Gastrocnemius medialis (tissue), 4 donors: Measurements from ENCODE around the gene PPP1R2. TPM values are rescaled to one million over a fixed set of nuclear protein-coding genes. Genes with fewer than 3 reads are reported as not detected.
"Not testable (repeated sequence)": the region's sequence is repeated elsewhere in the genome, so short reads cannot be mapped to it uniquely, and the experiment has no call there.

Source experiments
- ATAC-seq, 2 donors: fragments of 150-250 bp; one replicate each; pipeline ENCODE4 v1.9.1; 2016
- DNase-seq, 2 donors: peaks; one replicate each; pipeline ENCODE4 v3.0.0-alpha.2; 2019
- H3K27ac ChIP-seq, 4 donors: fragments of 200-600 bp; sonication (generic); 1 replicate in 1 of 4; 2 replicates in 3 of 4; pipeline ENCODE4 v1.5.1; 2016 to 2018; ENCODE audit warnings: mild to moderate bottlenecking in 2 of 4, moderate library complexity in 1 of 4
- H3K27me3 ChIP-seq, 3 donors: fragments of 200-600 bp; sonication (generic) in 2 of 3; 1 replicate in 1 of 3; 2 replicates in 2 of 3; pipeline versions ENCODE4 v1.5.1 to v1.6.0; 2016 to 2019; ENCODE audit warnings: mild to moderate bottlenecking in 1 of 3, moderate library complexity in 1 of 3
- H3K36me3 ChIP-seq, 2 donors: fragments of 200-600 bp; sonication (generic) in 1 of 2; one replicate each; pipeline ENCODE4 v1.5.1; 2017 to 2018
- H3K4me1 ChIP-seq, 2 donors: fragments of 200-600 bp; sonication (generic) in 1 of 2; one replicate each; pipeline ENCODE4 v1.5.1; 2016 to 2017; ENCODE audit warnings: mild to moderate bottlenecking in 2 of 2
- H3K4me3 ChIP-seq, 4 donors: fragments of 200-600 bp; sonication (generic) in 3 of 4; 1 replicate in 1 of 4; 2 replicates in 3 of 4; pipeline ENCODE4 v1.5.1; 2016 to 2019; ENCODE audit warnings: mild to moderate bottlenecking in 2 of 4
- H3K9me3 ChIP-seq, 3 donors: fragments of 200-600 bp; sonication (generic) in 2 of 3; 1 replicate in 1 of 3; 2 replicates in 2 of 3; pipeline ENCODE4 v1.5.1; 2016 to 2019
- CTCF ChIP-seq, 5 experiments: fragments of 450-650 bp in 3 of 5; fragments of 200-600 bp in 2 of 5; sonication (generic) in 2 of 5; IDR thresholded peaks in 4 of 5; conservative IDR thresholded peaks in 1 of 5; 1 replicate in 4 of 5; 2 replicates in 1 of 5; pipeline ENCODE4 v1.5.1; 2016 to 2019; ENCODE audit warnings: antibody characterized with exemption in 5 of 5, mild to moderate bottlenecking in 3 of 5, moderate library complexity in 3 of 5
- POLR2A ChIP-seq, 2 donors: fragments of 450-650 bp; IDR thresholded peaks; one replicate each; pipeline ENCODE4 v1.6.1; 2017; ENCODE audit warnings: antibody characterized with exemption in 2 of 2, mild to moderate bottlenecking in 2 of 2, moderate library complexity in 2 of 2
- in situ Hi-C, 4 donors: fragments of 200-750 bp; cut with MboI; loops; one replicate each; pipeline versions ENCODE4 v1.15.0 to v1.8.0; 2017; ENCODE audit warnings: low sequenced_read_pairs in 4 of 4
- intact Hi-C: fragments of 100-400 bp; cut with DNase I; formaldehyde crosslinking; loops from one replicate; pipeline ENCODE4 v1.15.1; 2023; ENCODE audit warnings: low total_unique reads
- total RNA-seq, 4 donors: library from RNA; depleted of rRNA; stranded (reverse); fragments of >200 nt; gene quantifications; one replicate each; pipeline versions ENCODE4 v1.1.0 to v1.2.3, GENCODE V29; 2016

The PPP1R2 gene
- total RNA-seq, result 100 to 1,000 TPM in 3 of 4 donors, 10 to 100 TPM in 1; 80.6 to 133 (median 108) TPM

DNA sequence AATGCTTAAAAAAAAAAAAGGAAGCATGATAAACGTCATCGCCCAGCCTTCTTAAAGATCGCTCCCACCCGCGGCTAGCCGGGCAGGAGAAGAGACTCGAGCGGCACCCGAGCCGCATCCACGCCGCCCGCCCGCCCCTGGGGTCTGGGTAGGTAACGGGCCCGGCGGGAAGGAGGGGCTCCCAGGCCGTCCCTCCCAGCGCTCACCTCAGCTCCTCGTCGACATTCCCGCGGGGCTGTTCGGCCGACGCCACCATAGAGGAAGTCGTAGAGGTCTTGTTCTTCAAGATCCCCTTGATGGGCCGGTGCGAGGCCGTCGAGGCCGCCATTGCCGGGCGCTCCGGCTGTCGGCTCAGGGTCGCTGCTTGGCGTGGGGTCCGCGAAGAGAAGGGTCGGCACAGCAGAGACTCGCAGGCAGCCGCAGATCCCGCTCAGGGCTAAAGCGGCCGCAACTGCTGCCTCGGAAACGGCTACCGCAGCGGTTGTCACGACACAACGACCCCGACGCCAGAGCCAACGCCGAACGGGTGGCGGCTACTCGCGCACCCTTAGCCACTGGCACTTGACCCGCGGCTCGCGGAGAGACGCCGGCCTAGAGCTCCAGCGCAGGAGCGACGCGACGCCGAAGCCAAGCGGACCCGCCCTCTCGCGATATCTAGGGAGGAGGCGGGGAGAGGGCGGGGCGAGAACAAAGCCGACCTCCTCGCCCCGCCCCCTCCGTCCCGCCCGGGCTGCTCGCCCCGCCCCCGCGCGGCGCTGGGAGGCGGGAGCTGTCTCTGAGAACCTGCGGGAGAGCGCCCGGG lies at the start of gene PPP1R2:
PPP1R2 (minus strand) TSS at position 628 of the 802 bp plus-strand sequence; CDS start at position 328, 300 bp downstream.
- Histone ChIP-seq H3K27me3 (no peaks in the 10 kb centered on the region), H3K4me3 (peak within 1 kb of the TSS; percentile 85 to 99 (median 91)), H3K36me3 (no peaks in the 10 kb centered on the region), H3K27ac (peak within 1 kb of the TSS; percentile 95 to 99 (median 98)), H3K4me1 (peaks cover 44 to 61% of the 10 kb centered on the region in 2 donors), H3K9me3 (no peaks in the 10 kb centered on the region)
- DNase-seq, result peak; percentile 88 to 92
- intact Hi-C loops (loop anchor here (1.0 to 5.0 kb wide), 2 partner anchors 15 to 309 kb away; no protein-coding TSS in a partner anchor), in situ Hi-C loops (loop anchor here in 2 of 4 donors (25.0 kb wide), 1 partner anchor 856 kb away; the partner anchor contains the start of gene FAM43A (in 2 of the 2))
- peak; percentile 78 to 80 for ATAC-seq
- TF ChIP-seq CTCF (IDR thresholded peaks at IDR 0.05 in 4 of 5, conservative IDR thresholded peaks at IDR 0.05 in 1 of 5) (no peak), POLR2A (IDR thresholded peaks at IDR 0.05) (peak; percentile 98 to 99)

- in situ Hi-C loops, result loop anchor here in 1 of 4 donors (25.0 kb wide), 1 partner anchor 245 kb away; no protein-coding TSS in a partner anchor
- no peak overlapping the region for H3K4me3 ChIP-seq
- H3K27me3 ChIP-seq, result no peaks in the 10 kb centered on the region
- TF ChIP-seq CTCF (IDR thresholded peaks at IDR 0.05 in 4 of 5, conservative IDR thresholded peaks at IDR 0.05 in 1 of 5), result no peak
- TF ChIP-seq POLR2A (IDR thresholded peaks at IDR 0.05), result no peak
- no peaks in the 10 kb centered on the region for H3K36me3 ChIP-seq
- peaks cover 15 to 16% of the 10 kb centered on the region in 2 donors for H3K4me1 ChIP-seq
- DNase-seq, result peak in 1 of 2 donors; percentile 58
- no peaks in the 10 kb centered on the region for H3K9me3 ChIP-seq
- ATAC-seq, result peak; percentile 39 to 43
- intact Hi-C loops, result no loop called here
- H3K27ac ChIP-seq, result peak overlapping the region; percentile 22 to 57 (median 52)
These were observed 48.7 kb upstream of the PPP1R2 start for GRCh38 chr3:195591852-195592251.

- peak overlapping the region; percentile 22 to 57 (median 52) for H3K27ac ChIP-seq
These were observed 48.1 kb upstream of the PPP1R2 start for GRCh38 chr3:195591220-195591619.

GRCh38 chr3:195590381-195590780 lies 47.3 kb upstream of the PPP1R2 start:
- DNase-seq, intact Hi-C loops, ATAC-seq, H3K4me3 ChIP-seq, H3K9me3 ChIP-seq, H3K36me3 ChIP-seq, H3K27me3 ChIP-seq: not testable (repeated sequence)
- H3K4me1 ChIP-seq, result peaks cover 4 to 11% of the 10 kb centered on the region in 2 donors
- in situ Hi-C loops, result loop anchor here in 1 of 4 donors (25.0 kb wide), 1 partner anchor 247 kb away; no protein-coding TSS in a partner anchor
- H3K27ac ChIP-seq, result peak overlapping the region in 1 of 4 donors; percentile 46

More at GRCh38 chr3:195591220-195591619, 48.1 kb upstream of the PPP1R2 start:
- in situ Hi-C loops, result loop anchor here in 1 of 4 donors (25.0 kb wide), 1 partner anchor 246 kb away; no protein-coding TSS in a partner anchor
- intact Hi-C loops, result no loop called here
- no peaks in the 10 kb centered on the region for H3K27me3 ChIP-seq
- no peak overlapping the region for H3K4me3 ChIP-seq
- no peaks in the 10 kb centered on the region for H3K9me3 ChIP-seq
- no peak for TF ChIP-seq CTCF (IDR thresholded peaks at IDR 0.05 in 4 of 5, conservative IDR thresholded peaks at IDR 0.05 in 1 of 5)
- no peak for TF ChIP-seq POLR2A (IDR thresholded peaks at IDR 0.05)
- peak in 1 of 2 donors; percentile 35 for DNase-seq
- peaks cover 9 to 15% of the 10 kb centered on the region in 2 donors for H3K4me1 ChIP-seq
- H3K36me3 ChIP-seq, result no peaks in the 10 kb centered on the region
- peak; percentile 43 to 53 for ATAC-seq

DNA sequence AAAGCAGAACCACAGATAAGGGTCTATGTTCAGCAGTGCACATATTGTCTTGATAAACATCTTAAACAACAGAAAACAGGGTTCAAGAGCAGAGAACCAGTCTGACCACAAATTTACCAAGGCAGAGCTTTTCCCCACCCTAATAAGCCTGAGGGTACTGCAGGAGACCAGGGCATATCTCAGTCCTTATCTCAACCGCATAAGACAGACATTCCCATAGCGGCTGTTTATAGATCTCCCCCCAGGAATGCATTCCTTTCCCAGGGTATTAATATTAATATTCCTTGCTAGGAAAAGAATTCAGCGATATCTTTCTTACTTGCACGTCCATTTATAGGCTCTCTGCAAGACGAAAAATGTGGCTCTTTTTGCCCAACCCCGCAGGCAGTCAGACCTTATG lies 46.7 kb upstream of the PPP1R2 start:
- in situ Hi-C loops, result loop anchor here in 1 of 4 donors (25.0 kb wide), 1 partner anchor 248 kb away; no protein-coding TSS in a partner anchor
- not testable (repeated sequence) for ATAC-seq

More for the DNA sequence above, 46.7 kb upstream of the PPP1R2 start:
- peaks cover 9 to 11% of the 10 kb centered on the region in 2 donors for H3K4me1 ChIP-seq
- intact Hi-C loops, H3K27me3 ChIP-seq, H3K4me3 ChIP-seq, H3K9me3 ChIP-seq, DNase-seq, H3K36me3 ChIP-seq, H3K27ac ChIP-seq: not testable (repeated sequence)
